ENCODE results near the gene GEMIN7. TPM values are rescaled to one million over a fixed set of nuclear protein-coding genes. Genes with fewer than 3 reads are reported as not detected.
A peak's percentile ranks its signal among the peaks of the same experiment; 100 is the strongest.

GEMIN7 gene
- total and polyA plus RNA-seq, 2 of the 13 experiments (the other 11 are each of a cell fraction or from before 2014, with no cell fraction given): 24.1 to 30.6 TPM

DNA sequence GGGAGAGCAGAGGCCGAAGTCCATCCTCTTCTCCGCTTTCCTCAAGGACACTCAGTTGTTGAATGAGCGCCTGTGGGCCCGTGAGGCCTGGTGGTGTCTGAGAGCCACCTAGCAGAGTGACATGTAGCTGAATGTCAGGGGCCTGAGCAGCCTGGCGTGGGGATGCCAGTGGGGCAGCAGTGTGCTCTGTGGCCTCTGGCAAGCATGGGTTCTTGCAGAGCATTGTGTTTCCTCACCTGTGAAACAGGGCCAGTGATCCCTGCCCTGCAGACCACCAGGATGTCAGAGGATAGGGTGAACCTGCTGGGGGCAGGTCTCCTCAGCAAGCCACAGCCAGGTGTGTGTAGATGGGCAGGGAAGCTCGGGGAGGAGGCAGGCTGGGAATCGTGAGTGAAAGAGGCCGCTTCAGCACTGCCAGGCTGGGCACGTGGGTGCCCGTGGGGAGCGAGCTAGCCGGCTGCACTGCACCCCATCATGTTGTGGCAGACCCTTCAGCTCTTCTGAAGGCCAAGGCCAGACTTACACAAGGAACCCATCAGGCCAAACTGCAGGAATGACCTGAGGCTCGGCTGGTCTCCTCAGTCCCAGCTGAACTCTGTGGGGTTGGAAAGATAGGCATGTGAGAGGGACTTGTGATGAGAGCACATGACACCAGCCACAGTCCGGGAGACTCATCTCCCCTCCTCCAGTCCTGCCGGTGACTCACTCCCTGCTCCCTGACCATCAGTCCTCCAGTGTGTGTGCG, 18.9 kb downstream of the GEMIN7 start (continued):
- TF ChIP-seq CAMTA2 (CRISPR knock-in tag; IDR thresholded peaks at IDR 0.05; ENCODE audit: borderline replicate concordance) (peak; percentile 57; the same call in 1 of the 2 replicates), SSRP1 (CRISPR knock-in tag; IDR thresholded peaks at IDR 0.05) (no peak), HCFC1 (IDR thresholded peaks at IDR 0.05; ENCODE audit: low read depth, low read length) (no peak), HOXD1 (CRISPR knock-in tag; IDR thresholded peaks at IDR 0.05) (no peak), EZH2 (conservative IDR thresholded peaks at IDR 0.05; ENCODE audit: low read depth, low read length) (no peak), ZNF563 (CRISPR knock-in tag; IDR thresholded peaks at IDR 0.05) (no peak; the same call in 1 of the 2 replicates), TARDBP (CRISPR knock-in tag; IDR thresholded peaks at IDR 0.05) (peak; percentile 70; the same call in 1 of the 2 replicates), GTF3A (CRISPR knock-in tag; conservative IDR thresholded peaks at IDR 0.05) (no peak), ZNF33A (CRISPR knock-in tag; IDR thresholded peaks at IDR 0.05; ENCODE audit: borderline replicate concordance) (no peak), NFE2 (CRISPR knock-in tag; IDR thresholded peaks at IDR 0.05) (no peak), CBX1 (IDR thresholded peaks at IDR 0.05; ENCODE audit: low read depth) (no peak), HOXA5 (CRISPR knock-in tag; IDR thresholded peaks at IDR 0.05) (no peak), ZKSCAN1 (IDR thresholded peaks at IDR 0.05; ENCODE audit: low read length) (no peak), CCAR2 (optimal IDR thresholded peaks at IDR 0.05; ENCODE audit: low read depth, low read length) (no peak), ZNF136 (CRISPR knock-in tag; IDR thresholded peaks at IDR 0.05; ENCODE audit: low read depth) (no peak)
- TF ChIP-seq, protein P1, sequence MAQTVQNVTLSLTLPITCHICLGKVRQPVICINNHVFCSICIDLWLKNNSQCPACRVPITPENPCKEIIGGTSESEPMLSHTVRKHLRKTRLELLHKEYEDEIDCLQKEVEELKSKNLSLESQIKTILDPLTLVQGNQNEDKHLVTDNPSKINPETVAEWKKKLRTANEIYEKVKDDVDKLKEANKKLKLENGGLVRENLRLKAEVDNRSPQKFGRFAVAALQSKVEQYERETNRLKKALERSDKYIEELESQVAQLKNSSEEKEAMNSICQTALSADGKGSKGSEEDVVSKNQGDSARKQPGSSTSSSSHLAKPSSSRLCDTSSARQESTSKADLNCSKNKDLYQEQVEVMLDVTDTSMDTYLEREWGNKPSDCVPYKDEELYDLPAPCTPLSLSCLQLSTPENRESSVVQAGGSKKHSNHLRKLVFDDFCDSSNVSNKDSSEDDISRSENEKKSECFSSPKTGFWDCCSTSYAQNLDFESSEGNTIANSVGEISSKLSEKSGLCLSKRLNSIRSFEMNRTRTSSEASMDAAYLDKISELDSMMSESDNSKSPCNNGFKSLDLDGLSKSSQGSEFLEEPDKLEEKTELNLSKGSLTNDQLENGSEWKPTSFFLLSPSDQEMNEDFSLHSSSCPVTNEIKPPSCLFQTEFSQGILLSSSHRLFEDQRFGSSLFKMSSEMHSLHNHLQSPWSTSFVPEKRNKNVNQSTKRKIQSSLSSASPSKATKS (CRISPR knock-in tag; IDR thresholded peaks at IDR 0.05): no peak
- TF ChIP-seq, protein P2, sequence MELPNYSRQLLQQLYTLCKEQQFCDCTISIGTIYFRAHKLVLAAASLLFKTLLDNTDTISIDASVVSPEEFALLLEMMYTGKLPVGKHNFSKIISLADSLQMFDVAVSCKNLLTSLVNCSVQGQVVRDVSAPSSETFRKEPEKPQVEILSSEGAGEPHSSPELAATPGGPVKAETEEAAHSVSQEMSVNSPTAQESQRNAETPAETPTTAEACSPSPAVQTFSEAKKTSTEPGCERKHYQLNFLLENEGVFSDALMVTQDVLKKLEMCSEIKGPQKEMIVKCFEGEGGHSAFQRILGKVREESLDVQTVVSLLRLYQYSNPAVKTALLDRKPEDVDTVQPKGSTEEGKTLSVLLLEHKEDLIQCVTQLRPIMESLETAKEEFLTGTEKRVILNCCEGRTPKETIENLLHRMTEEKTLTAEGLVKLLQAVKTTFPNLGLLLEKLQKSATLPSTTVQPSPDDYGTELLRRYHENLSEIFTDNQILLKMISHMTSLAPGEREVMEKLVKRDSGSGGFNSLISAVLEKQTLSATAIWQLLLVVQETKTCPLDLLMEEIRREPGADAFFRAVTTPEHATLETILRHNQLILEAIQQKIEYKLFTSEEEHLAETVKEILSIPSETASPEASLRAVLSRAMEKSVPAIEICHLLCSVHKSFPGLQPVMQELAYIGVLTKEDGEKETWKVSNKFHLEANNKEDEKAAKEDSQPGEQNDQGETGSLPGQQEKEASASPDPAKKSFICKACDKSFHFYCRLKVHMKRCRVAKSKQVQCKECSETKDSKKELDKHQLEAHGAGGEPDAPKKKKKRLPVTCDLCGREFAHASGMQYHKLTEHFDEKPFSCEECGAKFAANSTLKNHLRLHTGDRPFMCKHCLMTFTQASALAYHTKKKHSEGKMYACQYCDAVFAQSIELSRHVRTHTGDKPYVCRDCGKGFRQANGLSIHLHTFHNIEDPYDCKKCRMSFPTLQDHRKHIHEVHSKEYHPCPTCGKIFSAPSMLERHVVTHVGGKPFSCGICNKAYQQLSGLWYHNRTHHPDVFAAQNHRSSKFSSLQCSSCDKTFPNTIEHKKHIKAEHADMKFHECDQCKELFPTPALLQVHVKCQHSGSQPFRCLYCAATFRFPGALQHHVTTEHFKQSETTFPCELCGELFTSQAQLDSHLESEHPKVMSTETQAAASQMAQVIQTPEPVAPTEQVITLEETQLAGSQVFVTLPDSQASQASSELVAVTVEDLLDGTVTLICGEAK (IDR thresholded peaks at IDR 0.05): no peak
- TF ChIP-seq, protein P2 (CRISPR knock-in tag; IDR thresholded peaks at IDR 0.05): no peak
- TF ChIP-seq, protein P3, sequence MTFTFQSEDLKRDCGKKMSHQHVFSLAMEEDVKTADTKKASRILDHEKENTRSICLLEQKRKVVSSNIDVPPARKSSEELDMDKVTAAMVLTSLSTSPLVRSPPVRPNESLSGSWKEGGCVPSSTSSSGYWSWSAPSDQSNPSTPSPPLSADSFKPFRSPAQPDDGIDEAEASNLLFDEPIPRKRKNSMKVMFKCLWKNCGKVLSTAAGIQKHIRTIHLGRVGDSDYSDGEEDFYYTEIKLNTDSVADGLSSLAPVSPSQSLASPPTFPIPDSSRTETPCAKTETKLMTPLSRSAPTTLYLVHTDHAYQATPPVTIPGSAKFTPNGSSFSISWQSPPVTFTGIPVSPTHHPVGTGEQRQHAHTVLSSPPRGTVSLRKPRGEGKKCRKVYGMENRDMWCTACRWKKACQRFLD (CRISPR knock-in tag; IDR thresholded peaks at IDR 0.05; ENCODE audit: borderline replicate concordance): no peak
